HG02981 (cell line): ENCODE results near the gene NLRC4.
"Not testable (repeated sequence)": the region's sequence is repeated elsewhere in the genome, so short reads cannot be mapped to it uniquely, and the experiment has no call there.

Experiments
- ATAC-seq: cut with Tn5 transposase; IDR thresholded peaks from one replicate; pipeline ENCODE4 v1.9.1; 2021; ENCODE audit warnings: mild to moderate bottlenecking, moderate library complexity; ENCODE audit not compliant: unreplicated experiment

NLRC4 gene

DNA sequence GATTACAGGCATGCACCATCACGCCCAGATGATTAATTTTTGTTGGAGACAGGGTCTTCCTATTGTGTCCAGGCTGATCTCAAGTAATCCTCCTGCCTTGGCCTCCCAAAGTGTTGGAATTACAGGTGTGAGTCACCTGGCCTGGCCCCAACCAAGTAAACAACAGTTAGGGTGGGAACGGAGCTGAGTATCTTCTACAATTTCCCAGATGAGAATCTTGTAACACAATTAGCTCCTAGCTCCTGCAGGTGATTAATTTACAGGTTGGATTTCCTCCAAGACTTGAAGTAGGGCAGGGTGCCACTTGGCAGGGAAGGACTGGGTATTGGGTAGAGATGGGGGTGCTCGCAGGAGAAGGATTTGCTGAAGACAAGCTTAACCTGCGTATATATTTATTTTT, 17.8 kb downstream of the NLRC4 start:
- no peak for ATAC-seq

DNA sequence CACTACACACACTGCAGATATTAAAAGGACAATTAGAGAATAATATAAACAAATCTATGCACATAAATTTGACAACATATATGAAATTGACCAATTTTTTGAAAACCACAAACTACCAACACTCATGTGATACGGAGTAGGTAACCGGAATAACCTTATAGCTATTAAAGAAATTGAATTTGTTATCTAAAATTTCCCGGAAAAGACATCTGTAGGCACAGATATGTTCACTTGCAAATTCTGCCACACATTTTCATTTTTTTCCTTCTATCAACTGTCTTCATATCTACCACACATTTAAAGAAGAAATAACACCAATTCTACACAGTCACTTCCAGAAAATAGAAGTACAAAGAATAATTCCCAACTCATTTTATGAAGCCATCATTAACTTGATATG, 22.4 kb downstream of the NLRC4 start:
- ATAC-seq: no peak

GRCh38 chr2:32237996-32238395, 26.7 kb downstream of the NLRC4 start:
- ATAC-seq: no peak

- ATAC-seq: no peak
Measured at GRCh38 chr2:32237488-32237887, 27.2 kb downstream of the NLRC4 start.

GRCh38 chr2:32235315-32235714, 29.4 kb downstream of the NLRC4 start:
- no peak for ATAC-seq

- no peak for ATAC-seq
Measured at GRCh38 chr2:32231959-32232358, 32.7 kb downstream of the NLRC4 start.

DNA sequence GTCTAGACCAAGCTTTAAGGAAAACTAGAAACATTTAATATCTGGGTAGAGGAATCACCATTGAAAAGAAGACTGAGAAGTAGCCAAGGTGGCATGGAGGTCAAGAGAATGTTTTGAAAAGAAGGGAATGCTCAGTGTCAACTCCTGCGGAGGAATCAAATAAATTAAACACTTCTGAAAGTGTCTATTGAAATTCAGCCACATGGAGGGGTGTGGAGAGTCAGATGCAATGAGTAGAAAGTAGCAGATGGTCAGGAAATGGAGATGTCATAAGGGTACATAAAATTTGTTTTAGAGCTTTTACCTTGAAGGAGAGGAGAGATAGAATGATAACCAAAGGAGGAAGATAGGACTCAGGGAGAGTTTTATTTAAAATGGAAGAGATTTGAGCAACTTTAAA, 35.1 kb downstream of the NLRC4 start:
- ATAC-seq: no peak

DNA sequence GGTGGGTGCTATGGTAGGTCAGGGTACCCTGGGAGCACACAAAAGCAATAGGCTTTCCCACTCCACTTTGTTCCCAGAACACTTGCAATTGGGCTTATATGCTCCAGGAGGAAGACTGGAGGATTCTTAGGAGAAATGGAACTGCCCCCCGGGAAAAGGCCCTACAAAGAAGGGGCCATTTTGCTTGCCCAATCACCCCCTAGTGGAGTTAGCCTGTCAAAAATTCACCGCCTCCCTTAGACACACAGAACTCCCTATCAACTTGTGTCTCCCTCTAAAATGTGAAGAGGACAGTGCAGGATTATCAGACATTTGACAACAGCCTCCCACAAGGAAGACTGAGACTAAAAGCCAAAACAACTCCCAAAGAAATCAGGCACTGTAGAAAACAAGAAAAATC, 36.5 kb downstream of the NLRC4 start:
- ATAC-seq: no peak

DNA sequence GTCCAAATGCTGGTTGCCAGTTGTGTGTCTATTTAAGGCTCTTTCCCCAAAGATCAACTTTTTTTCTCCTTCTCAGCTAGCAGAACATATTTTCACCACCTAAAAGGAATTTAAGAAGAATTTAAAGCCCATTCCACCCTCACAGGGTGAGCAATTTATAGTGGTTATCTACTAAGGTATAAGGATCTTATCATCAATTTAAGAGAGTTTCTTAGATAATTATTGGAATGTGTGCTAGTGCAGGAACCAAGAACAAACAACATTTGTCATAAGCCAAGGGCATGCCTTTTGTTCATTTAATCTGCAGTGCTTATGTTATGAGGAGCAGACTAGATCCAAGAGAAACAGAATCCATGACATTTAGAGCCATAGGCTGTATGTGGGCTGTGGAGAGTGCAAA, 37.2 kb downstream of the NLRC4 start:
- ATAC-seq: no peak

GRCh38 chr2:32222966-32223365, 41.7 kb downstream of the NLRC4 start:
- ATAC-seq: no peak

- ATAC-seq: no peak
Measured at GRCh38 chr2:32220445-32220844, 44.2 kb downstream of the NLRC4 start.

- ATAC-seq: no peak
Measured at GRCh38 chr2:32212295-32212694, 52.4 kb downstream of the NLRC4 start.

DNA sequence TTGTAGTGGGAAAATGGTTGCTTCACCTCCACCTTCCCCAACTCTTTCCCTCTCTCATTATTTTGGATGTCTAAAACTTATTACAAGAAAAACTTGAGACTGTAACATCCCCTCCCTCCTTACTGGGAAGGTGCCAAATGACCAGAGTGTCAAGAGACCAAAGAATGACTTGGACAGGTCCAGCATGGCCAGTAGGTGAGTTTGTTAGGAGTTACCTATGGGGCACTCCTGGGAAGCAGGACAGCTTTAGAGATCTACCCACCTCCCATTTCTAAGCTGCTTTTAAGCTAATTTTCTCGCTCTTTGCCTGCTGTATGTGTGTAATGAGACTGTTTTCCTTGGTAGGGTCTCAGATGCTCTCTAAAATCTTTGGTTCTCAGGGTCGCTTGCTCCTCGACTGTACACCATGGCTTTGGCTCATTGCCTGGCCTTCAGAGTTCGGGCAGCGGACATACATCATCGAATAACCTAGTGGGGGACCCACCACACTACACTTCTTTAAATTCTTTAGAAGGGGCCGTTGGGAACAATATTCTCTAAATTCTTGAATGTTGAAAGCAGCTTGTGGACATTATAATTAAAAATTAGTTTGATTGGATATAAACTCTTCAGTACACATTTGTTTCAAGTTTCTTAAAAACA, 53.8 kb downstream of the NLRC4 start:
- ATAC-seq: no peak

DNA sequence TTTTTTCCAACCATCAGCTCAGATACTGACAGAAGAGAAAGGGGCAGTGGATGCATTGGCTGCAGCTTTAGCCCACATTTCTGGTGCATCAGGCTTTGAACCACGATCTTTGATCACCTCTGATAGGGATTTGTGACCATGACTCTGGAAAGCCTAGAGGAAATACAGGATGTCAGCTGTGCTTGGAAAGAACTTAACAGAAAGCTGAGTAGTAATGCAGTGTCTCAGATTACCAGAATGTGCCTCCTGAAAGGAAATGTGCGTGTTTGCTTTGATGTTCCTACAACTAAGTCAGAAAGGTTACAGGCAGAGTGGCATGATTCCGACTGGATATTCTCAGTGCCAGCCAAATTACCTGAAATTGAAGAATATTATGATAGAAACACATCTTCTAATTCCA, 61.3 kb downstream of the NLRC4 start:
- not testable (repeated sequence) for ATAC-seq

DNA sequence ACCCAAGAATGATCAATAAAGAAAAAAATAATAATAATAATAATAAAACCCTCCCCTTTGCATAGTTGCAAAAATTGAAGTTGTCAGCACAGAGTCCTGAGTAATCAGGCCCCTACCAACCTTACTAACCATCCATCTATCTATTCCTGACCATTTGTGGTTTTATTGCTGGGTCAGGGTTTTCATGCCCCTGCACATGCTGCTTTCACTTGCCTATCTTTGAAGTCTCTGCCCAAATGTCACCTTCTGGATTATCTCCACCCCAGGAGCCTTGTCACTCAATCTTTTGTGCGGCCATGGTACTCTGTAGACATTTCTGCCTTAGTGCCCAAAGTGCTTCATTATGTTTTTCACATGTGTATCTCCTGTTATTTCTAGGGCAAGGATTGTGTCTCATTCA, 63.9 kb downstream of the NLRC4 start:
- no peak for ATAC-seq

DNA sequence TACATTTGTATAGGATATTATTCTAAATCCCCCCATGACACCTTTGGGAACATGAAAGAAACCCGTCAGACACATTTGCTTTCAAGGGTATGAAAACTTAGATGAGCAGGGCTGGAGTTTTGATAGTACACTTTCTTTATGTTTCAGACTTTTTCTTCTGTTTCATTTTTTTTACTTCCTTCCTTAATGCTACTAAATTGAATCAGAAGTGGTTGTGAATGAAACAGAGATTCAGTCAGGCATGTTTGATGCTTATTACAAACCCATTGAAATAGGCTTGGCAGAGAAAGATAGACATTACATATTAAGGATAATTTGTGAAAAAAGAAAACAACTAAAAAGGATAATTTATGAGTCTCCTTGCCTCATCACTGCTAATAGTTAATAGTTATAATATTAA, 72.3 kb downstream of the NLRC4 start:
- ATAC-seq: no peak

DNA sequence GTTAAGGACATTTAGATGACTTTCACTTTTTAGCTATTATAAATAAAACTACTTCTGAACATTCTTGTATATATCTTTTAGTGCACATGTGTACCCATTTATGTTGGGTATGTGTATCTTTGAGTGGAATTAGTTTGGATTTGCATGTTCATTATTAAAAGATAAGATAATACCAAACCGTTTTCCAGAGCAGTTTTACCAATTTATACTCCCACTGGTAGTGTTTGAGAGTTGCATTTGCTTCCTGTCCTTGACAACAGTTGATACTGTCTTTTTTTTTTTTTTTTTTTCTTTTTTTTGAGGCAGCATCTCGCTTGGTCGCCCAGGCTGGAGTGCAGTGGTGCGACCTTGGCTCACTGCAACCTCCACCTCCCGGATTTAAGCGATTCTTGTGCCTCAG, 75.7 kb downstream of the NLRC4 start:
- no peak for ATAC-seq

GRCh38 chr2:32182667-32183066, 82.0 kb downstream of the NLRC4 start:
- no peak for ATAC-seq
